GM12875 (cell line): ENCODE data around the gene ARHGEF1.
A peak's percentile ranks its signal among the peaks of the same experiment; 100 is the strongest.

Source experiments
- H3K4me3 ChIP-seq: one replicate; pipeline ENCODE4 v1.5.1; 2011; ENCODE audit warnings: low read depth, low read length, control low read depth
- CTCF ChIP-seq: IDR thresholded peaks from 2 replicates; pipeline ENCODE4 v1.5.1; 2011; ENCODE audit warnings: low read depth, mild to moderate bottlenecking, control low read depth, inconsistent platforms, low read length, moderate library complexity, borderline replicate concordance; ENCODE audit not compliant: insufficient read depth

ARHGEF1 gene

GRCh38 chr19:41853768-41854167, 29.2 kb upstream of the ARHGEF1 start:
- TF ChIP-seq CTCF = no peak
- H3K4me3 ChIP-seq = no peak overlapping the region

- no peak for TF ChIP-seq CTCF
- peak overlapping the region; percentile 92 for H3K4me3 ChIP-seq
Measured at GRCh38 chr19:41859213-41859617, 23.8 kb upstream of the ARHGEF1 start.

DNA sequence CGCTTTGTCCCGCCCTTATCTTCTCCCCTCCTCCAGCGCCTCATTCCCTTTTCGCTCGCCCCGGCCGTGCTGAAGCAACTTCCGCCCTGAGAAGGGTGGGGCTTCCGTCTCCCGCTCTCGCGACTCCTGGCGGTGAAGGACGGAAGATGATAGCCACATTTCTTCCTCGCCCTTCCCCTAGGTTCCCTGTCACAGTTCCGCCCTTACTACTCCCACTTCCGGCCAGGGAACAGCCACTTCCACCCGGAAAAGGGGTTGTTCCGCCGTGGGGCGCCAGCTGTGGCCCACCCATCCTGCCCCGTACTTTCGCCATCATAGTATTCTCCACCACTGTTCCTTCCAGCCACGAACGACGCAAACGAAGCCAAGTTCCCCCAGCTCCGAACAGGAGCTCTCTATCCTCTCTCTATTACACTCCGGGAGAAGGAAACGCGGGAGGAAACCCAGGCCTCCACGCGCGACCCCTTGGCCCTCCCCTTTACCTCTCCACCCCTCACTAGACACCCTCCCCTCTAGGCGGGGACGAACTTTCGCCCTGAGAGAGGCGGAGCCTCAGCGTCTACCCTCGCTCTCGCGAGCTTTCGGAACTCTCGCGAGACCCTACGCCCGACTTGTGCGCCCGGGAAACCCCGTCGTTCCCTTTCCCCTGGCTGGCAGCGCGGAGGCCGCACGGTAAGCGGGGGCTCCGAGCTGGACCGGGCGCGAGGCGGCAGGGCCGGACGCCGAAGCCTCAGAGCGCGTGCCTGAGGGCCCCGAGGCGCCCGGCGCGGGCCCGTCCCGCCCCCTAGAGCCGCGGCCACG, 23.2 kb upstream of the ARHGEF1 start, which contains the start of gene RPS19:
Gene RPS19 (plus strand): TSS at position 638 of the 801 bp plus-strand sequence. CDS start 520 bp downstream, outside the sequence.
- peak; percentile 59 for TF ChIP-seq CTCF
- H3K4me3 ChIP-seq = peak within 1 kb of the TSS; percentile 92

- TF ChIP-seq CTCF = no peak
- H3K4me3 ChIP-seq = peak overlapping the region; percentile 92
Measured at GRCh38 chr19:41860419-41861115, 22.4 kb upstream of the ARHGEF1 start.

DNA sequence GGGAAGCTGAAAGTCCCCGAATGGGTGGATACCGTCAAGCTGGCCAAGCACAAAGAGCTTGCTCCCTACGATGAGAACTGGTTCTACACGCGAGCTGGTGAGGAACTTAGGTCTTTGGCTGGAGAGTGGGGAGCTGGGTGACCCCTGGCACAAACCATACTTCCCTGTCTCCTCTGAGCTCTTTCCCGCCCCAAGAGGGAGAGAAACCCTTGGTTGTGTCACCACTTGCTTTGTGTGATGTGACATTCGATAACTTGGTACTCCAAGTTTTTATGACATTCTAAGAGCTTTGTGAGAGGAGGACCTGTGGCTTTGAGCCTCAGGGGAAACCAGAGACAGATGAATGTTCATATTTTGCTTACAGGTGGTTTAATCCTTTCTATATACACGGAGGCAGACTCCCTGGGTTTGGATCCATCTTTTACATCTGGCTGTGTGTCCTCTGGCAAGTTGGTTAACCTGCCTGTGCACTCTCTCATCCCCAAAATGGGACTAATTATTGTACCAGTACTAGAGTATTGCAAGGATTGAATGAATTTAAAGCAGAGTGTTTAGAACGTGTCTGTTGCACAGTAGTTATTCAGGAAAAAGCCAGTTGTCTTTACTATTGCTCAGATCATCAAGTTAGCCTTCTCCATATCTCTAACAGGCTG, 21.7 kb upstream of the ARHGEF1 start:
- TF ChIP-seq CTCF = no peak
- peak overlapping the region; percentile 92 for H3K4me3 ChIP-seq

DNA sequence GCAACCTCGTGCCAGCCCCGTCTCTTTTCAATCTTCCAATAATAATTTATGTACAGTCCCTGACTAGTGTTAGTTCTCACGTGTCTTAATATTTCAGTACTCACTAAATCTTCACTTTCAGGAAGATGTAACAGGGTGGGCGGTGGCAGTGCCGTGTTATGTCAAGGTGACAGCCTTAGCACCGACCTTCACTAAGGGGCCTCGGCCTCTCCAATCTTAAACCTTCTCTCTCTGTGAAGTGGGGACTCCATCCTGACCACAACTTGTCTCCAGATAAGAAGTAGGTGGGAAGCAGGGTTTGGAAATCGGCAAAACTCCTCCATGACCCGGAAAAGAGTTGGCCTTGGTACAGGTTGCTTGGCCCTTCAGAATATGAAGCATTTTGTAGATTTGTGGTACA, 21.1 kb upstream of the ARHGEF1 start:
- peak overlapping the region; percentile 92 for H3K4me3 ChIP-seq

More for the DNA sequence above, 21.1 kb upstream of the ARHGEF1 start:
- TF ChIP-seq CTCF = no peak
